Measurements from ENCODE around the gene ORMDL3.

Gene ORMDL3

DNA sequence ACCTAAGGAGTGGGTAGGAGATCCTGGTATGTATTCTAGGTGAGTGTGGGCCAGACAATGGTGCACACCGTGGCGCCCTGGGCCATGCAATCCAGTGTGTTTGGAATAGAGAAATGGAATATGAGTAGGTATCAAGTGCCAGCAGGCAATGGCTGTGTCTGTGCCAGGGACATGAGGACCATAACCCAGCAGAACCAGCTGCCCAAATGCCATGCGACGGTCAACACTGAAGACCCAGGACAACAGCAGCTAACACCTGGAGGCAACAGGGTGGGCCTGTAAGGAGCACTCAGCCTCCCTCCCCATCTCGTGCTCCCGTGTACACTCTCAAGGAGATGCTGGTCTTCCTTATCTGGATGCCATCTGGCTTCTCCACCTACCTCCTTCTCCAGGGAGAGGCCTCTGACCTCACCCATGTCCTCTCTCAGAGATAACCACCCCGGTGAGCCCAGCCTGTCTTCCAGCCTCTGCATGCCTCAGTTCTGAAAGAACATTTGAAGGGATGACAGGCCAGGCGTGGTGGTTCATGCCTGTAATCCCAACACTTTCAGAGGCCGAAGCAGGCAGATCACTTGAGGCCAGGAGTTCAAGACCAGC lies 8.2 kb downstream of the ORMDL3 start:
- DNase-seq, result no peak
- Histone ChIP-seq H3K36me3 (ENCODE audit: insufficient read depth, low read length) (peaks cover 65% of the 10 kb centered on the region), H3K79me2 (ENCODE audit: insufficient read depth, low read length) (peaks cover 10% of the 10 kb centered on the region), H3K9ac (ENCODE audit: low read depth, low read length) (no peak overlapping the region), H3K4me2 (ENCODE audit: insufficient read depth, low read length) (no peak overlapping the region), H3K27ac (ENCODE audit: low read length) (no peak overlapping the region), H3K4me1 (ENCODE audit: insufficient read depth, low read length) (peaks cover 6% of the 10 kb centered on the region), H3K9me3 (ENCODE audit: insufficient read depth, low read length, severe bottlenecking) (no peaks in the 10 kb centered on the region), H4K20me1 (ENCODE audit: insufficient read depth, low read length) (peaks cover 25% of the 10 kb centered on the region), H3K27me3 (ENCODE audit: insufficient read depth, low read length, poor library complexity) (no peaks in the 10 kb centered on the region), H3K4me3 (ENCODE audit: low read depth in 1 of 2, low read length in 2 of 2) (no peak overlapping the region), H2AFZ (ENCODE audit: low read depth, low read length) (no peak overlapping the region)
- TF ChIP-seq, protein P1, sequence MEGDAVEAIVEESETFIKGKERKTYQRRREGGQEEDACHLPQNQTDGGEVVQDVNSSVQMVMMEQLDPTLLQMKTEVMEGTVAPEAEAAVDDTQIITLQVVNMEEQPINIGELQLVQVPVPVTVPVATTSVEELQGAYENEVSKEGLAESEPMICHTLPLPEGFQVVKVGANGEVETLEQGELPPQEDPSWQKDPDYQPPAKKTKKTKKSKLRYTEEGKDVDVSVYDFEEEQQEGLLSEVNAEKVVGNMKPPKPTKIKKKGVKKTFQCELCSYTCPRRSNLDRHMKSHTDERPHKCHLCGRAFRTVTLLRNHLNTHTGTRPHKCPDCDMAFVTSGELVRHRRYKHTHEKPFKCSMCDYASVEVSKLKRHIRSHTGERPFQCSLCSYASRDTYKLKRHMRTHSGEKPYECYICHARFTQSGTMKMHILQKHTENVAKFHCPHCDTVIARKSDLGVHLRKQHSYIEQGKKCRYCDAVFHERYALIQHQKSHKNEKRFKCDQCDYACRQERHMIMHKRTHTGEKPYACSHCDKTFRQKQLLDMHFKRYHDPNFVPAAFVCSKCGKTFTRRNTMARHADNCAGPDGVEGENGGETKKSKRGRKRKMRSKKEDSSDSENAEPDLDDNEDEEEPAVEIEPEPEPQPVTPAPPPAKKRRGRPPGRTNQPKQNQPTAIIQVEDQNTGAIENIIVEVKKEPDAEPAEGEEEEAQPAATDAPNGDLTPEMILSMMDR (IDR thresholded peaks at IDR 0.05; ENCODE audit: borderline replicate concordance, extremely low read depth, low read length, poor library complexity, severe bottlenecking), result no peak
- TF ChIP-seq EZH2 (IDR thresholded peaks at IDR 0.05; ENCODE audit: borderline replicate concordance, low read depth, low read length, severe bottlenecking), result no peak
- no peak for ATAC-seq (ENCODE audit: insufficient read depth, low read depth)

DNA sequence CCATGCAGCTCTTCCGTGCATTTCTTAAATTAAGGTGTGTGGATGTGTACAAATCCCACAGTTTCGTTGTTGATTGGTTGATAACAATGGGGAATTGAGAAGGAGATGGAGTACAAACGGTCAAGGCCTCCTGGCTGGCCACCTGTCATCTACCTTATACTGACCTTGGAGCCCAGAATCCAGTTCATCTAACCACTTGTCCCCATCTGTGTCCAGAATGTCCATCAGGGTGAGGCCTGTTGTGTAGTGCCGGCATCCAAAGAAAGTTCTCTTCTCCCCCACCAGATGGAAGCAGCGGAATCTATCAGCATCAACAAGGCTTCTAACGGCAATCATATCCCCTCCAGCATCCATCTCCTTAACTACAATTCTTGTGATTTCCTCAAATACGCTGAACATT lies 10.5 kb downstream of the ORMDL3 start:
- H3K27ac ChIP-seq (ENCODE audit: low read length), result no peak overlapping the region
- TF ChIP-seq, protein P1 (IDR thresholded peaks at IDR 0.05; ENCODE audit: borderline replicate concordance, extremely low read depth, low read length, poor library complexity, severe bottlenecking), result peak; percentile 21
- no peak for TF ChIP-seq EZH2 (IDR thresholded peaks at IDR 0.05; ENCODE audit: borderline replicate concordance, low read depth, low read length, severe bottlenecking)
- no peak overlapping the region for H2AFZ ChIP-seq (ENCODE audit: low read depth, low read length)
- peaks cover 43% of the 10 kb centered on the region for H3K36me3 ChIP-seq (ENCODE audit: insufficient read depth, low read length)
- H3K9me3 ChIP-seq (ENCODE audit: insufficient read depth, low read length, severe bottlenecking), result no peaks in the 10 kb centered on the region
- ATAC-seq (ENCODE audit: insufficient read depth, low read depth) (no peak), DNase-seq (no peak)
- H3K9ac ChIP-seq (ENCODE audit: low read depth, low read length), result no peak overlapping the region
- H3K27me3 ChIP-seq (ENCODE audit: insufficient read depth, low read length, poor library complexity), result no peaks in the 10 kb centered on the region
- H4K20me1 ChIP-seq (ENCODE audit: insufficient read depth, low read length), result peaks cover 7% of the 10 kb centered on the region; the same call in 1 of the 2 replicates
- H3K4me3 ChIP-seq (ENCODE audit: low read depth in 1 of 2, low read length in 2 of 2), result no peak overlapping the region
- H3K4me1 ChIP-seq (ENCODE audit: insufficient read depth, low read length), result peaks cover 6% of the 10 kb centered on the region
- H3K79me2 ChIP-seq (ENCODE audit: insufficient read depth, low read length), result no peaks in the 10 kb centered on the region
- no peak overlapping the region for H3K4me2 ChIP-seq (ENCODE audit: insufficient read depth, low read length)

DNA sequence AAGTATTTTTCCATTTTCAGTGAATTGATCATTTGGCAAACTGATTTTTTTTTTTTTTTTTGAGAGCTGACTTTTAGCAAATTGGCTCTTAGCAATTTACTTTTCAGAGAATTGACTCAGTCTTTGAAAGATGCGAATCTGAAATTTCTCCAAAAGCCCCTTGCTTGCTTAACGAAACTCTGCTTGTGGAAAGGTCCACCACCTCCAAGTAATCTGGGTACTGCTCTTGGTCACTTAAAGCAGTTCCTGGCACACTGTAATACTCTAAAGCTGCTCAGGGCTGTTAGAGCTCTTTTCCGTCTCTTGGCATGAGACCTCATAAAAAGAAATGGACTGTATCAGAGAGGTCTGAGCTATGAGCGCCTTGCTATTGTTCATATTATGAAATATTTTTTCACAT lies 11.8 kb downstream of the ORMDL3 start:
- H3K27ac ChIP-seq (ENCODE audit: low read length), result no peak overlapping the region
- no peaks in the 10 kb centered on the region for H4K20me1 ChIP-seq (ENCODE audit: insufficient read depth, low read length)

More for the DNA sequence above, 11.8 kb downstream of the ORMDL3 start:
- no peak for DNase-seq
- Histone ChIP-seq H3K9me3 (ENCODE audit: insufficient read depth, low read length, severe bottlenecking) (no peaks in the 10 kb centered on the region), H3K4me1 (ENCODE audit: insufficient read depth, low read length) (no peaks in the 10 kb centered on the region), H3K36me3 (ENCODE audit: insufficient read depth, low read length) (peaks cover 29% of the 10 kb centered on the region), H3K27me3 (ENCODE audit: insufficient read depth, low read length, poor library complexity) (no peaks in the 10 kb centered on the region), H3K9ac (ENCODE audit: low read depth, low read length) (no peak overlapping the region), H3K4me3 (ENCODE audit: low read depth in 1 of 2, low read length in 2 of 2) (no peak overlapping the region), H2AFZ (ENCODE audit: low read depth, low read length) (no peak overlapping the region), H3K79me2 (ENCODE audit: insufficient read depth, low read length) (no peaks in the 10 kb centered on the region), H3K4me2 (ENCODE audit: insufficient read depth, low read length) (no peak overlapping the region)
- TF ChIP-seq, protein P1 (IDR thresholded peaks at IDR 0.05; ENCODE audit: borderline replicate concordance, extremely low read depth, low read length, poor library complexity, severe bottlenecking), result no peak
- TF ChIP-seq EZH2 (IDR thresholded peaks at IDR 0.05; ENCODE audit: borderline replicate concordance, low read depth, low read length, severe bottlenecking), result no peak
- ATAC-seq (ENCODE audit: insufficient read depth, low read depth), result no peak

Measured in DND-41 (cell line).